ENCODE results near the gene GNPAT. TPM values are rescaled to one million over a fixed set of nuclear protein-coding genes. Genes with fewer than 3 reads are reported as not detected.
A peak's percentile ranks its signal among the peaks of the same experiment; 100 is the strongest.

Gene GNPAT
- polyA plus RNA-seq, 1 donor = 69.3 TPM

DNA sequence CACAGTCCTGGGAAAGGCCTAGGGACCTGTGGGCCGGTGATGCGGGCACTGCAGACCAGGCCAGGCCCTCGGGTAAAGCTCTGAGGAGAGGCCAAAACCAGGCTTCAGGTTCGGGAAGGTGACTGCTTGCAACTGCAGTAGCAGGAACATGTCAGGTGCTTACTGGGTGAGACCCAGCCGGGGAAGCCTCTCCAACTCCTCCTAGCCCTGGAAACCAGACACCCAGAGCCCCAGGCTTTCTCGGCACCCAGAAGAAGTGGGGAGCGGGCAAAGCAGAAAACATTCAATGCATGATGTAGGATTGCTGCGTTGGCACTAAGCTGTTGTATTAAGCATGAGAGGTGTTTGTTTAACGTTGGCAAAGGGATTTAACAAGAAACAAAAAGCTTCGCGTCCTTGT lies 20.2 kb upstream of the GNPAT start:
- Histone ChIP-seq H3K27ac (ENCODE audit: low read length) (no peak overlapping the region), H3K27me3 (ENCODE audit: control insufficient read depth, insufficient read depth, low read length) (no peaks in the 10 kb centered on the region), H3K9me3 (ENCODE audit: control insufficient read depth, low read depth, low read length) (no peaks in the 10 kb centered on the region), H3K36me3 (ENCODE audit: control insufficient read depth, insufficient read depth, low read length) (peaks cover 25% of the 10 kb centered on the region), H3K4me1 (ENCODE audit: control insufficient read depth, insufficient read depth, low read length) (peaks cover 10% of the 10 kb centered on the region), H3K4me3 (ENCODE audit: low read length) (no peak overlapping the region)
- WGBS (ENCODE audit: insufficient coverage, low lambda C conversion rate) = 96% methylated on average over 4 of the region's 11 CpGs
- no peak for DNase-seq

- peaks cover 55% of the 10 kb centered on the region for H3K36me3 ChIP-seq (ENCODE audit: control insufficient read depth, insufficient read depth, low read length)
- DNase-seq = no peak
- no peaks in the 10 kb centered on the region for H3K27me3 ChIP-seq (ENCODE audit: control insufficient read depth, insufficient read depth, low read length)
- H3K27ac ChIP-seq (ENCODE audit: low read length) = no peak overlapping the region
- H3K9me3 ChIP-seq (ENCODE audit: control insufficient read depth, low read depth, low read length) = no peaks in the 10 kb centered on the region
- H3K4me3 ChIP-seq (ENCODE audit: low read length) = no peak overlapping the region
- peaks cover 6% of the 10 kb centered on the region for H3K4me1 ChIP-seq (ENCODE audit: control insufficient read depth, insufficient read depth, low read length)
- WGBS (ENCODE audit: insufficient coverage, low lambda C conversion rate) = 50% methylated on average over 2 of the region's 7 CpGs
Measured at GRCh38 chr1:231226156-231226555, 14.9 kb upstream of the GNPAT start.

- whole genome bisulfite sequencing (ENCODE audit: insufficient coverage, low lambda C conversion rate) = 60% methylated on average over 1 of the region's 10 CpGs
- H3K4me1 ChIP-seq (ENCODE audit: control insufficient read depth, insufficient read depth, low read length) = peaks cover 41% of the 10 kb centered on the region
- H3K4me3 ChIP-seq (ENCODE audit: low read length) = no peak overlapping the region
- peak overlapping the region; percentile 73 for H3K27ac ChIP-seq (ENCODE audit: low read length)
- H3K36me3 ChIP-seq (ENCODE audit: control insufficient read depth, insufficient read depth, low read length) = peaks cover 24% of the 10 kb centered on the region
- no peak for DNase-seq
- H3K27me3 ChIP-seq (ENCODE audit: control insufficient read depth, insufficient read depth, low read length) = no peaks in the 10 kb centered on the region
- H3K9me3 ChIP-seq (ENCODE audit: control insufficient read depth, low read depth, low read length) = no peaks in the 10 kb centered on the region
Measured at GRCh38 chr1:231231511-231231910, 9.5 kb upstream of the GNPAT start.

DNA sequence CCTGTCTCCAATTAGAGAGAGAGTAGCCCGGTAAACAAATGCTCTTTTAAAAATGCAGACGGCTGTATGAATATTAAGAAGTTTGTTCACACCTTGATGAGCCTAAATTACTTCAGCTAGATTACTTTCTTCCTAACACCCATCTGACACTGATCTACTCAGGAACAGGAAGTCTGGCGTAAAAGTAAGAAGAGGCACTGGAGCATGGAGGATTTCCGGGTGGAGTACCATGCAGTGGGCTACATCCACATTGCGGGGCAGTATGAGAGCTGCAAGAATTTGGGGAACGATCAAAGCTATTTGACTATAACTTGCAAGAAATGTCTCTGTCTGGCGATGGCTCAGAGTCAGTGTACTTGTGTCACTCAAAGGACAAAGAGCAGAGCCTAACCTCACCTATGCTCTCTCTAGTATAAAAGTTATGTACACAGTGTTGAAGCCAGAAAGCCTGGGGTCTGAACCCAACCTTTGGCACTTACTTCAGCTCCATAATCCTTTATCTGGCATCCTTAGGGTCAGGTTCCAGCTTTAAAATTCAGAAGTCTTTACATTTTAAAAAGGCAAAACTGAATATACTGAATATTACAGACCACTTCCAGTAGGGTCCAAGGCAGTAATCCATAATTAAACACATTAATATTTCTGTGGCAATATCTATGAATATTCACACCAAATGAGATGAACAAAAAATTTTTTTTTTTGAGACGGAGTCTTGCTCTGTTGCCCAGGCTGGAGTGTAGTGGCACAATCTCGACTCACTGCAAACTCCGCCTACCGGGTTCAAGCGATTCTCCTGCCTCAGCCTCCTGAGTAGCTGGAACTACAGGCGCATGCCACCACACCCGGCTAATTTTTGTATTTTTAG lies 7.9 kb upstream of the GNPAT start:
- Histone ChIP-seq H3K36me3 (ENCODE audit: control insufficient read depth, insufficient read depth, low read length) (peaks cover 22% of the 10 kb centered on the region), H3K27ac (ENCODE audit: low read length) (peak overlapping the region; percentile 73), H3K4me1 (ENCODE audit: control insufficient read depth, insufficient read depth, low read length) (peaks cover 47% of the 10 kb centered on the region), H3K27me3 (ENCODE audit: control insufficient read depth, insufficient read depth, low read length) (no peaks in the 10 kb centered on the region), H3K9me3 (ENCODE audit: control insufficient read depth, low read depth, low read length) (no peaks in the 10 kb centered on the region), H3K4me3 (ENCODE audit: low read length) (no peak overlapping the region)
- WGBS (ENCODE audit: insufficient coverage, low lambda C conversion rate) = no CpG with 5 or more reads among the region's 14 CpGs
- peak; percentile 60 to 87 for DNase-seq

DNA sequence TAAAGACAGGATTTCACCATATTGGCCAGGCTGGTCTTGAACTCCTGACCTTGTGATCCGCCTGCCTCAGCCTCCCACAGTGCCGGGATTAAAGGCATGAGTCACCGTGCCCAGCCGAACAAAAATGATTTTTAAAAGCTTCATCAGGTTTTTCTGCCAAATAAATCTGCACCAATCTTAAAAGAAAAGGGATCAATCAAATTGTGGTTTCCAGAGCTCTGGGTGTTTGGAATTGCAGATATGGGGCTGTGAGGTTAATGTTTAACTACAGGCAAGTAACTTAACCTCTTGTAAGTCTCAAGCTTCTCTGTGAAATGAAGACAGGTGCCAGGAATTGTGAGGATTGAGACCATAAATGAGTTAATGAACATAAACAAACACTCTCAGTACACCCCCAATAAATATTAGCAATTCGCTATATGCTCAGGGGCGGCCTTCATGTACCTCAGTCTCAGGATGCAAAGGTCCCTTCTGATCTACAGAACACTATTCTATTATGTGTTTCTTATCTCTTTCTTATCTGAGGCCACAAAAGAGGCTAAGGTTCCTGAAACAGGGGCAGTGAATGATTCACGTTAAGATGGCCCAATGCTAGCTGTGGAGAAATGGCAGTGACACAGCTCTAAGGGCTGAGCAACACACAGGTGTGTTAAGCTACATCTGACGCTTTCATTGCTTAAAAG lies 7.1 kb upstream of the GNPAT start:
- Histone ChIP-seq H3K4me3 (ENCODE audit: low read length) (no peak overlapping the region), H3K27ac (ENCODE audit: low read length) (peak overlapping the region; percentile 75), H3K27me3 (ENCODE audit: control insufficient read depth, insufficient read depth, low read length) (no peaks in the 10 kb centered on the region), H3K9me3 (ENCODE audit: control insufficient read depth, low read depth, low read length) (no peaks in the 10 kb centered on the region), H3K4me1 (ENCODE audit: control insufficient read depth, insufficient read depth, low read length) (peaks cover 47% of the 10 kb centered on the region), H3K36me3 (ENCODE audit: control insufficient read depth, insufficient read depth, low read length) (peaks cover 26% of the 10 kb centered on the region)
- peak; percentile 92 to 97 for DNase-seq
- WGBS (ENCODE audit: insufficient coverage, low lambda C conversion rate) = 40% methylated on average over 2 of the region's 8 CpGs

DNA sequence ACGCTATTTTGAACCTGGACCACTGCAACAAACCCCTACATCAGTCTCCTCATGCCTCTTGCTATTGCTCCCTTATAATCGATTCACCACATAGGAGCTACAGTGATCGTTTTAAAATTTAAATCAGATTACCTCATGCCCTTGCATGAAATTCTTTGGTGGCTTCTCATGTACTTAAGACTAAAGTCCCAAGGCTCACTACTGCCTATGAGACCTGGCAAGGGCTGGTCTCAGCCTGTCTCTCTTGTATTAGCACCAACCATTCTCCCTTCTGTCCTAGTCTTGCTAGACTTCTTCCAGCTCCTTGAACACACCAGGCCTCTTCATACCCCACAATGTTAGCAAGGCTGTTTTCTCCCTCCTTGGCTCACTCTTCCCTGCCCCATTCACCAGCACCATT lies 6.5 kb upstream of the GNPAT start:
- no peak for DNase-seq
- Histone ChIP-seq H3K36me3 (ENCODE audit: control insufficient read depth, insufficient read depth, low read length) (peaks cover 26% of the 10 kb centered on the region), H3K4me1 (ENCODE audit: control insufficient read depth, insufficient read depth, low read length) (peaks cover 49% of the 10 kb centered on the region), H3K4me3 (ENCODE audit: low read length) (no peak overlapping the region), H3K9me3 (ENCODE audit: control insufficient read depth, low read depth, low read length) (no peaks in the 10 kb centered on the region), H3K27ac (ENCODE audit: low read length) (peak overlapping the region; percentile 75), H3K27me3 (ENCODE audit: control insufficient read depth, insufficient read depth, low read length) (no peaks in the 10 kb centered on the region)
- WGBS (ENCODE audit: insufficient coverage, low lambda C conversion rate) = 83% methylated on average over 1 of the region's 3 CpGs

DNA sequence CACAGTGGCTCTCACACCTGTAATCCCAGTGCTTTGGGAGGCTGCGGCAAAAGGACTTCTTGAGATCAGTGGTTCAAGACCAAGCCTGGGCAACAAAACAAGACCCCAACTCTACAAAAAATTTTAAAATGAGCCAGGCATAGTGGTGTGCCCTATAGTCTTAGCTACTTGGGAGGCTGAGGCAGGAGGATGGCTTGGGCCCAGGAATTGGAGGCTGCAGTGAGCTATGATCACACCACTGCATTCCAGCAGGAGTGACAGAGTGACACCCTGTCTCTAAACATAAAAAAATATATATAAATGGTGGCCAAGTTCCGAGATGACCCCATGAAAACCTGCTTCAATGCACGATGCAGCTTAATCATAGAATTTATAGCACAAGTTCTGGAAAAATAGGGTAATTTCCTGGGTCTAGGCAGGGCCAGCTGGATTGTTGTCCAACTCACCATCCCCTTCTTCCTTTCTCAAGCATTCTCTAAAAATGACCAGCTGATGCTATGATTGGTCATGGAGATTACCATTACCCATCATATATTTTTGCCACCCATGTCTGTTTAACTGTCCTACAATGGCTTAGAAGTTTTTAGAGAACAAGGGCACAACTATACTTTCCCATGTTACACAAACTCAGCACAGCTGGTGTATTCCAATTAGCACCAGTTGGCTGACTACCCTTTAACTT lies 5.3 kb upstream of the GNPAT start:
- no peak overlapping the region for H3K4me3 ChIP-seq (ENCODE audit: low read length)
- H3K36me3 ChIP-seq (ENCODE audit: control insufficient read depth, insufficient read depth, low read length) = peaks cover 19% of the 10 kb centered on the region
- H3K4me1 ChIP-seq (ENCODE audit: control insufficient read depth, insufficient read depth, low read length) = peaks cover 48% of the 10 kb centered on the region
- peak overlapping the region; percentile 75 for H3K27ac ChIP-seq (ENCODE audit: low read length)
- DNase-seq = no peak
- no peaks in the 10 kb centered on the region for H3K27me3 ChIP-seq (ENCODE audit: control insufficient read depth, insufficient read depth, low read length)
- 100% methylated on average over 1 of the region's 3 CpGs for WGBS (ENCODE audit: insufficient coverage, low lambda C conversion rate)
- no peaks in the 10 kb centered on the region for H3K9me3 ChIP-seq (ENCODE audit: control insufficient read depth, low read depth, low read length)

- Histone ChIP-seq H3K27ac (ENCODE audit: low read length) (peak overlapping the region; percentile 75), H3K4me1 (ENCODE audit: control insufficient read depth, insufficient read depth, low read length) (peaks cover 43% of the 10 kb centered on the region), H3K27me3 (ENCODE audit: control insufficient read depth, insufficient read depth, low read length) (no peaks in the 10 kb centered on the region), H3K4me3 (ENCODE audit: low read length) (no peak overlapping the region), H3K9me3 (ENCODE audit: control insufficient read depth, low read depth, low read length) (no peaks in the 10 kb centered on the region), H3K36me3 (ENCODE audit: control insufficient read depth, insufficient read depth, low read length) (peaks cover 17% of the 10 kb centered on the region)
- WGBS (ENCODE audit: insufficient coverage, low lambda C conversion rate) = no CpG with 5 or more reads among the region's 4 CpGs
- DNase-seq = peak in 1 of 2 donors; percentile 49
Measured at GRCh38 chr1:231236208-231236591, 4.8 kb upstream of the GNPAT start.

GRCh38 chr1:231236938-231237337 lies 4.1 kb upstream of the GNPAT start:
- Histone ChIP-seq H3K4me1 (ENCODE audit: control insufficient read depth, insufficient read depth, low read length) (peaks cover 36% of the 10 kb centered on the region), H3K4me3 (ENCODE audit: low read length) (no peak overlapping the region), H3K36me3 (ENCODE audit: control insufficient read depth, insufficient read depth, low read length) (peaks cover 17% of the 10 kb centered on the region), H3K27ac (ENCODE audit: low read length) (peak overlapping the region; percentile 75), H3K27me3 (ENCODE audit: control insufficient read depth, insufficient read depth, low read length) (no peaks in the 10 kb centered on the region), H3K9me3 (ENCODE audit: control insufficient read depth, low read depth, low read length) (no peaks in the 10 kb centered on the region)
- 90% methylated on average over 2 of the region's 9 CpGs for WGBS (ENCODE audit: insufficient coverage, low lambda C conversion rate)
- no peak for DNase-seq

- H3K4me1 ChIP-seq (ENCODE audit: control insufficient read depth, insufficient read depth, low read length) = peaks cover 33% of the 10 kb centered on the region
- no peaks in the 10 kb centered on the region for H3K9me3 ChIP-seq (ENCODE audit: control insufficient read depth, low read depth, low read length)
- H3K27me3 ChIP-seq (ENCODE audit: control insufficient read depth, insufficient read depth, low read length) = no peaks in the 10 kb centered on the region
- H3K27ac ChIP-seq (ENCODE audit: low read length) = no peak overlapping the region
- H3K36me3 ChIP-seq (ENCODE audit: control insufficient read depth, insufficient read depth, low read length) = peaks cover 17% of the 10 kb centered on the region
- 100% methylated on average over 1 of the region's 1 CpG for WGBS (ENCODE audit: insufficient coverage, low lambda C conversion rate)
- no peak overlapping the region for H3K4me3 ChIP-seq (ENCODE audit: low read length)
- no peak for DNase-seq
Measured at GRCh38 chr1:231238298-231238697, 2.7 kb upstream of the GNPAT start.
